SK-N-SH (cell line): ENCODE data around the gene FGF10. TPM values are rescaled to one million over a fixed set of nuclear protein-coding genes. Genes with fewer than 3 reads are reported as not detected.

Experiments used
- CTCF ChIA-PET: fragments of 300-600, 350-600 bp; formaldehyde crosslinking; extraction: SDS; loops from one replicate; lab custom pipeline; 2021; lab: Yijun Ruan, JAX
- POLR2A ChIA-PET: fragments of 350-600 bp; sonication (Branson Sonifier 250); formaldehyde crosslinking; extraction: SDS; loops from one replicate; lab custom pipeline; 2020; ENCODE audit warnings: antibody characterized with exemption, inconsistent platforms; lab: Yijun Ruan, JAX
- DNase-seq: peaks from one replicate; pipeline ENCODE4 v3.0.0; 2012
- H2AFZ ChIP-seq: fragments of 200-600 bp; sonication (generic); 2 replicates; pipeline ENCODE4 v1.8.1; 2016; ENCODE audit warnings: antibody characterized with exemption, mild to moderate bottlenecking, low read depth
- H3F3A ChIP-seq: fragments of 200-600 bp; sonication (generic); replicated peaks from 2 replicates; pipeline ENCODE3; 2016; ENCODE audit warnings: antibody characterized with exemption, mild to moderate bottlenecking; ENCODE audit not compliant: insufficient read depth
- H3K27ac ChIP-seq, 2 experiments: fragments of 200-500 bp in 1 of 2; fragments of 200-600 bp in 1 of 2; sonication (Bioruptor generic) in 1 of 2; sonication (generic), shearing (Covaris generic) in 1 of 2; 2 replicates each; pipeline versions ENCODE4 v1.5.1 to v1.6.1; 2014 to 2016; ENCODE audit warnings: low read depth in 2 of 2, inconsistent platforms in 1 of 2, low read length in 1 of 2, mild to moderate bottlenecking in 1 of 2, mixed read lengths in 1 of 2
- H3K27me3 ChIP-seq: fragments of 200-600 bp; sonication (generic), shearing (Covaris generic); 2 replicates; pipeline ENCODE4 v1.6.1; 2016; ENCODE audit warnings: mixed run types; ENCODE audit not compliant: insufficient read depth
- H3K36me3 ChIP-seq, 2 experiments: fragments of 200-500 bp in 1 of 2; fragments of 200-600 bp in 1 of 2; sonication (Bioruptor generic) in 1 of 2; sonication (generic) in 1 of 2; replicated peaks in 1 of 2; 2 replicates each; pipeline versions ENCODE3 to v1.5.1; 2014 to 2016; ENCODE audit warnings: low read length in 1 of 2, mild to moderate bottlenecking in 1 of 2; ENCODE audit not compliant: insufficient read depth in 2 of 2, control insufficient read depth in 1 of 2
- H3K4me1 ChIP-seq, 2 experiments: fragments of 200-500 bp in 1 of 2; fragments of 200-600 bp in 1 of 2; sonication (Bioruptor generic) in 1 of 2; sonication (generic), shearing (Covaris generic) in 1 of 2; 2 replicates each; pipeline versions ENCODE4 v1.5.1 to v1.6.1; 2014 to 2016; ENCODE audit warnings: low read depth in 1 of 2, low read length in 1 of 2, mixed run types in 1 of 2; ENCODE audit not compliant: insufficient read depth in 2 of 2, control insufficient read depth in 1 of 2
- H3K4me2 ChIP-seq: fragments of 200-600 bp; sonication (generic), shearing (Covaris generic); 2 replicates; pipeline ENCODE4 v1.6.1; 2017; ENCODE audit warnings: mixed run types
- H3K4me3 ChIP-seq, 2 experiments: fragments of 200-500 bp in 1 of 2; fragments of 200-600 bp in 1 of 2; sonication (Bioruptor generic) in 1 of 2; sonication (generic), shearing (Covaris generic) in 1 of 2; 2 replicates each; pipeline versions ENCODE4 v1.5.1 to v1.8.1; 2014 to 2016; ENCODE audit warnings: low read depth in 2 of 2, inconsistent platforms in 1 of 2, low read length in 1 of 2, mild to moderate bottlenecking in 1 of 2, mixed read lengths in 1 of 2, moderate library complexity in 1 of 2
- H3K79me2 ChIP-seq: fragments of 200-600 bp; sonication (generic); 2 replicates; pipeline ENCODE4 v1.8.1; 2017; ENCODE audit warnings: mild to moderate bottlenecking; ENCODE audit not compliant: insufficient read depth
- H3K9ac ChIP-seq: fragments of 200-600 bp; sonication (generic); 2 replicates; pipeline ENCODE4 v1.6.1; 2017; ENCODE audit warnings: mixed run types
- H3K9me2 ChIP-seq: fragments of 200-600 bp; sonication (generic); 2 replicates; pipeline ENCODE4 v1.6.1; 2017; ENCODE audit warnings: mixed run types
- H3K9me3 ChIP-seq: fragments of 200-600 bp; sonication (generic); 2 replicates; pipeline ENCODE4 v1.6.1; 2017; ENCODE audit warnings: mixed run types, mild to moderate bottlenecking, moderate library complexity
- H4K20me1 ChIP-seq: fragments of 200-600 bp; sonication (generic); 2 replicates; pipeline ENCODE4 v1.6.1; 2017; ENCODE audit warnings: mild to moderate bottlenecking, mixed run types; ENCODE audit not compliant: insufficient read depth
- ELF1 ChIP-seq: IDR thresholded peaks from 2 replicates; pipeline ENCODE4 v1.4.0; 2012
- EP300 ChIP-seq, 2 experiments: IDR thresholded peaks; 2 replicates each; pipeline versions ENCODE4 v1.4.0 to v1.6.1; 2012; ENCODE audit warnings: borderline replicate concordance in 1 of 2, low read depth in 1 of 2, low read length in 1 of 2
- FOSL2 ChIP-seq: IDR thresholded peaks from 2 replicates; pipeline ENCODE4 v1.4.0; 2012; ENCODE audit warnings: low read depth, mild to moderate bottlenecking, moderate library complexity, borderline replicate concordance
- GATA2 ChIP-seq: sonication (generic); formaldehyde crosslinking; IDR thresholded peaks from 2 replicates; pipeline ENCODE4 v1.5.0; 2020; ENCODE audit warnings: mild to moderate bottlenecking, missing genetic modification reagents
- MXI1 ChIP-seq: IDR thresholded peaks from 2 replicates; pipeline ENCODE4 v1.6.1; 2012; ENCODE audit warnings: mild to moderate bottlenecking, low read depth, low read length, improper control_type of control experiment
- NRF1 ChIP-seq: IDR thresholded peaks from 2 replicates; pipeline ENCODE4 v1.6.1; 2012; ENCODE audit warnings: low read depth, mild to moderate bottlenecking, low read length
- POLR2AphosphoS5 ChIP-seq: IDR thresholded peaks from 2 replicates; pipeline ENCODE4 v1.6.1; 2012; ENCODE audit warnings: low read depth, low read length
- TCF12 ChIP-seq: IDR thresholded peaks from 2 replicates; pipeline ENCODE4 v1.4.0; 2012
- WGBS: methylation state at CpG from one replicate; pipeline ENCODE4 v1.1.6; 2017; ENCODE audit warnings: low lambda C conversion rate; 5-methylcytosine and 5-hydroxymethylcytosine counted together
- polyA plus RNA-seq, 3 experiments: library from polyadenylated mRNA; depleted of rRNA; stranded (reverse); fragments of >200 nt; gene quantifications; 2 replicates each; pipeline ENCODE4 v1.2.3, GENCODE V29; 2012
- TF ChIP-seq, protein P1 (sequence below): IDR thresholded peaks from 2 replicates; pipeline ENCODE4 v1.6.1; 2012; ENCODE audit warnings: mild to moderate bottlenecking, low read depth, low read length, moderate library complexity
- TF ChIP-seq, protein P2 (sequence below): IDR thresholded peaks from 2 replicates; pipeline ENCODE4 v1.4.0; 2012; ENCODE audit warnings: low read depth, borderline replicate concordance
- TF ChIP-seq, protein P3 (sequence below): fragments of 150-350 bp; IDR thresholded peaks from 2 replicates; pipeline ENCODE4 v1.6.1; 2016; ENCODE audit warnings: mild to moderate bottlenecking, low read depth, low read length
- TF ChIP-seq, protein P4 (sequence below): IDR thresholded peaks from 2 replicates; pipeline ENCODE4 v1.4.0; 2012; ENCODE audit warnings: low read depth

Gene FGF10
- polyA plus RNA-seq, 1 of the 3 experiments (the other 2 are of a cell fraction), result not detected

DNA sequence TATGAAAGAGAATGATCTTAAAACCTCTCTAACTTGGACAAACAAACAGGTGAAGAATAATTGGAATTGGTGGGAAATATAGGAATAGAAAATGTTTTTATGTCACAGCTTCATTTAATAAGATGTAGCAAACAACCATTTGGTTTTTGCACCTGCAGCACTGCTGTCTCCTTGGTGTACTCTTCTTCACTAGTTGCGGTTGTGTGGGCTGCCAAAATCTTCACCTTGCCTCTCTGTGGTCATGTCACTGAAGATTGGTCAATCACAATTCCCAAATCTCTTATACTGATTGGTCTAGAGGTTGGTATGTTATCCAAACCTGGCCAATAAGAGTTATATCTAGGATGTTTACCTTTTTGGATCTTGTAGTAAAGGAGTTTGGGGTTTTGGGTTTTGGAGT lies 88.7 kb downstream of the FGF10 start (continued):
- TF ChIP-seq, protein P1, sequence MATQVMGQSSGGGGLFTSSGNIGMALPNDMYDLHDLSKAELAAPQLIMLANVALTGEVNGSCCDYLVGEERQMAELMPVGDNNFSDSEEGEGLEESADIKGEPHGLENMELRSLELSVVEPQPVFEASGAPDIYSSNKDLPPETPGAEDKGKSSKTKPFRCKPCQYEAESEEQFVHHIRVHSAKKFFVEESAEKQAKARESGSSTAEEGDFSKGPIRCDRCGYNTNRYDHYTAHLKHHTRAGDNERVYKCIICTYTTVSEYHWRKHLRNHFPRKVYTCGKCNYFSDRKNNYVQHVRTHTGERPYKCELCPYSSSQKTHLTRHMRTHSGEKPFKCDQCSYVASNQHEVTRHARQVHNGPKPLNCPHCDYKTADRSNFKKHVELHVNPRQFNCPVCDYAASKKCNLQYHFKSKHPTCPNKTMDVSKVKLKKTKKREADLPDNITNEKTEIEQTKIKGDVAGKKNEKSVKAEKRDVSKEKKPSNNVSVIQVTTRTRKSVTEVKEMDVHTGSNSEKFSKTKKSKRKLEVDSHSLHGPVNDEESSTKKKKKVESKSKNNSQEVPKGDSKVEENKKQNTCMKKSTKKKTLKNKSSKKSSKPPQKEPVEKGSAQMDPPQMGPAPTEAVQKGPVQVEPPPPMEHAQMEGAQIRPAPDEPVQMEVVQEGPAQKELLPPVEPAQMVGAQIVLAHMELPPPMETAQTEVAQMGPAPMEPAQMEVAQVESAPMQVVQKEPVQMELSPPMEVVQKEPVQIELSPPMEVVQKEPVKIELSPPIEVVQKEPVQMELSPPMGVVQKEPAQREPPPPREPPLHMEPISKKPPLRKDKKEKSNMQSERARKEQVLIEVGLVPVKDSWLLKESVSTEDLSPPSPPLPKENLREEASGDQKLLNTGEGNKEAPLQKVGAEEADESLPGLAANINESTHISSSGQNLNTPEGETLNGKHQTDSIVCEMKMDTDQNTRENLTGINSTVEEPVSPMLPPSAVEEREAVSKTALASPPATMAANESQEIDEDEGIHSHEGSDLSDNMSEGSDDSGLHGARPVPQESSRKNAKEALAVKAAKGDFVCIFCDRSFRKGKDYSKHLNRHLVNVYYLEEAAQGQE, result no peak
- TF ChIP-seq, protein P2, sequence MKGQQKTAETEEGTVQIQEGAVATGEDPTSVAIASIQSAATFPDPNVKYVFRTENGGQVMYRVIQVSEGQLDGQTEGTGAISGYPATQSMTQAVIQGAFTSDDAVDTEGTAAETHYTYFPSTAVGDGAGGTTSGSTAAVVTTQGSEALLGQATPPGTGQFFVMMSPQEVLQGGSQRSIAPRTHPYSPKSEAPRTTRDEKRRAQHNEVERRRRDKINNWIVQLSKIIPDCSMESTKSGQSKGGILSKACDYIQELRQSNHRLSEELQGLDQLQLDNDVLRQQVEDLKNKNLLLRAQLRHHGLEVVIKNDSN, result no peak
- TF ChIP-seq, protein P3, sequence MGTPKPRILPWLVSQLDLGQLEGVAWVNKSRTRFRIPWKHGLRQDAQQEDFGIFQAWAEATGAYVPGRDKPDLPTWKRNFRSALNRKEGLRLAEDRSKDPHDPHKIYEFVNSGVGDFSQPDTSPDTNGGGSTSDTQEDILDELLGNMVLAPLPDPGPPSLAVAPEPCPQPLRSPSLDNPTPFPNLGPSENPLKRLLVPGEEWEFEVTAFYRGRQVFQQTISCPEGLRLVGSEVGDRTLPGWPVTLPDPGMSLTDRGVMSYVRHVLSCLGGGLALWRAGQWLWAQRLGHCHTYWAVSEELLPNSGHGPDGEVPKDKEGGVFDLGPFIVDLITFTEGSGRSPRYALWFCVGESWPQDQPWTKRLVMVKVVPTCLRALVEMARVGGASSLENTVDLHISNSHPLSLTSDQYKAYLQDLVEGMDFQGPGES, result no peak
- TF ChIP-seq ELF1, result no peak
- TF ChIP-seq NRF1, result no peak
- TF ChIP-seq, all 33 proteins: peak for 0

GRCh38 chr5:44299394-44299793 lies 89.8 kb downstream of the FGF10 start:
- 8% methylated on average over 4 of the region's 4 CpGs for WGBS
- TF ChIP-seq TCF12 (no peak), MXI1 (no peak), FOSL2 (no peak), EP300 (IDR thresholded peaks at IDR 0.05; ENCODE audit: borderline replicate concordance in 1 of 2, low read depth in 1 of 2, low read length in 1 of 2) (no peak), GATA2 (CRISPR knock-in tag) (no peak), POLR2AphosphoS5 (no peak)
- TF ChIP-seq, protein P4, sequence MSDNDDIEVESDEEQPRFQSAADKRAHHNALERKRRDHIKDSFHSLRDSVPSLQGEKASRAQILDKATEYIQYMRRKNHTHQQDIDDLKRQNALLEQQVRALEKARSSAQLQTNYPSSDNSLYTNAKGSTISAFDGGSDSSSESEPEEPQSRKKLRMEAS, result no peak
- TF ChIP-seq, protein P1, result no peak
- POLR2A ChIA-PET, result no interaction called here

More at GRCh38 chr5:44299394-44299793, 89.8 kb downstream of the FGF10 start:
- no peaks in the 10 kb centered on the region for H3K36me3 ChIP-seq
- no peak overlapping the region for H3K4me3 ChIP-seq
- no peaks in the 10 kb centered on the region for H3K9me2 ChIP-seq
- no peak overlapping the region for H2AFZ ChIP-seq
- no peaks in the 10 kb centered on the region for H4K20me1 ChIP-seq
- no peaks in the 10 kb centered on the region for H3F3A ChIP-seq
- CTCF ChIA-PET, result no interaction called here
- no peak overlapping the region for H3K9ac ChIP-seq
- no peaks in the 10 kb centered on the region for H3K79me2 ChIP-seq
- no peaks in the 10 kb centered on the region for H3K27me3 ChIP-seq
- no peak overlapping the region for H3K4me2 ChIP-seq
- DNase-seq, result no peak
- no peaks in the 10 kb centered on the region for H3K9me3 ChIP-seq
- no peak overlapping the region for H3K27ac ChIP-seq
- H3K4me1 ChIP-seq, result no peaks in the 10 kb centered on the region
